SU-DHL-6 (cell line): ENCODE measurements around the gene SMTNL2.

Source experiments
- H2AFZ ChIP-seq: fragments of 200-600 bp; sonication (generic); 2 replicates; pipeline ENCODE4 v1.6.1; 2014; ENCODE audit warnings: low read depth, mild to moderate bottlenecking, moderate library complexity, mixed read lengths, antibody characterized with exemption, low read length; ENCODE audit not compliant: severe bottlenecking
- H3F3A ChIP-seq: fragments of 200-600 bp; shearing (Covaris generic); 2 replicates; pipeline ENCODE4 v1.6.0; 2016; ENCODE audit warnings: antibody characterized with exemption, mild to moderate bottlenecking; ENCODE audit not compliant: insufficient read depth
- H3K27ac ChIP-seq: fragments of 200-600 bp; sonication (generic); 2 replicates; pipeline ENCODE4 v1.5.1; 2016; ENCODE audit warnings: low read depth, mild to moderate bottlenecking, low read length, moderate library complexity, mixed read lengths
- H3K27me3 ChIP-seq: fragments of 200-600 bp; sonication (generic), shearing (Covaris generic); 2 replicates; pipeline ENCODE4 v1.6.0; 2014; ENCODE audit warnings: mild to moderate bottlenecking, low read length
- H3K36me3 ChIP-seq: fragments of 200-600 bp; sonication (generic); 2 replicates; pipeline ENCODE4 v1.6.1; 2014; ENCODE audit warnings: mild to moderate bottlenecking, low read length, mixed read lengths
- H3K4me2 ChIP-seq: fragments of 300-600, 200-600 bp; shearing (Covaris generic), sonication (generic); 2 replicates; pipeline ENCODE4 v1.6.0; 2014; ENCODE audit warnings: low read length, low read depth, mild to moderate bottlenecking; ENCODE audit not compliant: poor library complexity, severe bottlenecking
- H3K4me3 ChIP-seq: fragments of 200-600 bp; sonication (generic); 2 replicates; pipeline ENCODE4 v1.5.1; 2014; ENCODE audit warnings: antibody characterized with exemption, low read length, mild to moderate bottlenecking, mixed read lengths; ENCODE audit not compliant: insufficient read depth, poor library complexity, severe bottlenecking
- H3K79me2 ChIP-seq: fragments of 200-600 bp; sonication (generic); 2 replicates; pipeline ENCODE4 v1.6.1; 2014; ENCODE audit warnings: mild to moderate bottlenecking, low read length, moderate library complexity; ENCODE audit not compliant: insufficient read depth
- H3K9ac ChIP-seq: fragments of 200-600 bp; sonication (generic); 2 replicates; pipeline ENCODE4 v1.7.0; 2014; ENCODE audit warnings: mild to moderate bottlenecking, low read length
- H3K9me2 ChIP-seq: fragments of 200-600 bp; sonication (generic); replicated peaks from 2 replicates; pipeline ENCODE4 v1.6.1; 2014; ENCODE audit warnings: low read length; ENCODE audit not compliant: insufficient read depth
- H3K9me3 ChIP-seq: fragments of 200-600 bp; sonication (generic); 2 replicates; pipeline ENCODE4 v1.6.1; 2014; ENCODE audit warnings: low read length, mixed read lengths; ENCODE audit not compliant: insufficient read depth
- H4K20me1 ChIP-seq: fragments of 200-600 bp; sonication (generic); 2 replicates; pipeline ENCODE4 v1.6.1; 2014; ENCODE audit warnings: low read depth, mild to moderate bottlenecking, antibody characterized with exemption, low read length, moderate library complexity, mixed read lengths
- CTCF ChIP-seq: fragments of 200-600 bp; sonication (generic); IDR thresholded peaks from one replicate; pipeline ENCODE4 v1.5.1; 2017; ENCODE audit warnings: antibody characterized with exemption, mild to moderate bottlenecking, low read length, moderate library complexity; ENCODE audit not compliant: insufficient read depth, poor library complexity, severe bottlenecking
- EZH2phosphoT487 ChIP-seq: fragments of 200-600 bp; sonication (generic), shearing (Covaris generic); conservative IDR thresholded peaks from 2 replicates; pipeline ENCODE4 v1.6.1; 2018; ENCODE audit warnings: mild to moderate bottlenecking, antibody characterized with exemption, low read length, moderate library complexity, mixed read lengths

Gene SMTNL2

GRCh38 chr17:4600563-4600962, 16.2 kb downstream of the SMTNL2 start:
- H3K36me3 ChIP-seq: no peaks in the 10 kb centered on the region
- no peaks in the 10 kb centered on the region for H3F3A ChIP-seq
- H3K9me2 ChIP-seq: no peaks in the 10 kb centered on the region
- TF ChIP-seq CTCF (no peak), EZH2phosphoT487 (no peak)
- H2AFZ ChIP-seq: no peak overlapping the region
- no peak overlapping the region for H3K9ac ChIP-seq
- no peaks in the 10 kb centered on the region for H3K79me2 ChIP-seq
- H3K27ac ChIP-seq: no peak overlapping the region
- no peaks in the 10 kb centered on the region for H4K20me1 ChIP-seq
- no peak overlapping the region for H3K4me3 ChIP-seq
- no peaks in the 10 kb centered on the region for H3K27me3 ChIP-seq
- no peaks in the 10 kb centered on the region for H3K9me3 ChIP-seq
- H3K4me2 ChIP-seq: no peak overlapping the region

GRCh38 chr17:4601326-4601725, 17.0 kb downstream of the SMTNL2 start:
- Histone ChIP-seq H3K27ac (no peak overlapping the region), H3K9me3 (no peaks in the 10 kb centered on the region), H4K20me1 (no peaks in the 10 kb centered on the region), H3F3A (no peaks in the 10 kb centered on the region), H3K9me2 (no peaks in the 10 kb centered on the region), H3K4me2 (no peak overlapping the region), H3K27me3 (no peaks in the 10 kb centered on the region), H3K4me3 (no peak overlapping the region), H3K9ac (no peak overlapping the region), H3K79me2 (no peaks in the 10 kb centered on the region), H3K36me3 (no peaks in the 10 kb centered on the region), H2AFZ (no peak overlapping the region)
- TF ChIP-seq EZH2phosphoT487: no peak
- TF ChIP-seq CTCF: no peak

GRCh38 chr17:4602041-4602440, 17.7 kb downstream of the SMTNL2 start:
- Histone ChIP-seq H3F3A (no peaks in the 10 kb centered on the region), H3K27me3 (no peaks in the 10 kb centered on the region)
- no peak for TF ChIP-seq EZH2phosphoT487
- no peak for TF ChIP-seq CTCF

More at GRCh38 chr17:4602041-4602440, 17.7 kb downstream of the SMTNL2 start:
- Histone ChIP-seq H4K20me1 (no peaks in the 10 kb centered on the region), H3K9ac (no peak overlapping the region), H3K79me2 (no peaks in the 10 kb centered on the region), H3K4me3 (no peak overlapping the region), H3K9me3 (no peaks in the 10 kb centered on the region), H3K9me2 (no peaks in the 10 kb centered on the region), H2AFZ (no peak overlapping the region), H3K4me2 (no peak overlapping the region), H3K36me3 (no peaks in the 10 kb centered on the region), H3K27ac (no peak overlapping the region)
